Neural cell (in vitro differentiated cells): ENCODE data around the gene GFRA4. TPM values are rescaled to one million over a fixed set of nuclear protein-coding genes. Genes with fewer than 3 reads are reported as not detected.

ENCODE experiments used
- H2AFZ ChIP-seq: fragments of 200-600, 300-800 bp; sonication (generic), shearing (Covaris generic); 2 replicates; pipeline ENCODE4 v1.6.0; 2014; ENCODE audit warnings: low read depth, mild to moderate bottlenecking, antibody characterized with exemption, low read length, moderate library complexity
- H3F3A ChIP-seq: fragments of 200-600 bp; shearing (Covaris generic); 2 replicates; pipeline ENCODE4 v1.6.1; 2016; ENCODE audit warnings: mild to moderate bottlenecking, moderate library complexity, mixed read lengths, antibody characterized with exemption, low read length; ENCODE audit not compliant: insufficient read depth, poor library complexity, severe bottlenecking
- H3K27ac ChIP-seq: fragments of 200-600, 300-800 bp; sonication (generic), shearing (Covaris generic); 2 replicates; pipeline ENCODE4 v1.5.1; 2014; ENCODE audit warnings: mild to moderate bottlenecking, low read length, moderate library complexity
- H3K27me3 ChIP-seq: fragments of 300-800, 200-600 bp; sonication (generic), shearing (Covaris generic); 2 replicates; pipeline ENCODE4 v1.6.0; 2014; ENCODE audit warnings: mild to moderate bottlenecking, low read depth, low read length, moderate library complexity; ENCODE audit not compliant: insufficient read depth
- H3K36me3 ChIP-seq: fragments of 300-800, 200-600 bp; sonication (generic), shearing (Covaris generic); 2 replicates; pipeline ENCODE4 v1.5.1; 2014; ENCODE audit warnings: mild to moderate bottlenecking, antibody characterized with exemption, low read length, moderate library complexity; ENCODE audit not compliant: insufficient read depth
- H3K4me2 ChIP-seq: fragments of 300-800, 200-600 bp; sonication (generic), shearing (Covaris generic); 2 replicates; pipeline ENCODE4 v1.6.0; 2014; ENCODE audit warnings: mild to moderate bottlenecking, low read length
- H3K4me3 ChIP-seq: fragments of 300-800, 200-600 bp; sonication (generic), shearing (Covaris generic); 2 replicates; pipeline ENCODE4 v1.5.1; 2014; ENCODE audit warnings: mild to moderate bottlenecking, low read length, moderate library complexity
- H3K79me2 ChIP-seq: fragments of 200-600 bp; shearing (Covaris generic); replicated peaks from 2 replicates; pipeline ENCODE4 v1.6.0; 2014; ENCODE audit warnings: mild to moderate bottlenecking, low read length, moderate library complexity; ENCODE audit not compliant: insufficient read depth
- H3K9ac ChIP-seq: fragments of 300-800, 200-600 bp; sonication (generic), shearing (Covaris generic); 2 replicates; pipeline ENCODE4 v1.6.1; 2016; ENCODE audit warnings: mild to moderate bottlenecking, low read length, mixed read lengths
- H3K9me2 ChIP-seq: fragments of 200-600 bp; shearing (Covaris generic); 2 replicates; pipeline ENCODE4 v1.6.1; 2016; ENCODE audit warnings: mild to moderate bottlenecking, low read length, mixed read lengths; ENCODE audit not compliant: insufficient read depth
- H3K9me3 ChIP-seq: fragments of 200-600, 300-800 bp; sonication (generic), shearing (Covaris generic); 2 replicates; pipeline ENCODE4 v1.6.1; 2016; ENCODE audit warnings: mild to moderate bottlenecking, mixed run types, low read length, moderate library complexity, mixed read lengths
- H4K20me1 ChIP-seq: fragments of 200-600 bp; shearing (Covaris generic); 2 replicates; pipeline ENCODE4 v1.6.1; 2016; ENCODE audit warnings: mild to moderate bottlenecking, mixed run types; ENCODE audit not compliant: insufficient read depth
- CTCF ChIP-seq: fragments of 450-650 bp; IDR thresholded peaks from 2 replicates; pipeline ENCODE4 v1.5.1; 2014; ENCODE audit warnings: antibody characterized with exemption, mild to moderate bottlenecking, moderate library complexity; ENCODE audit not compliant: poor library complexity, severe bottlenecking
- EP300 ChIP-seq: fragments of 450-650 bp; conservative IDR thresholded peaks from 2 replicates; pipeline ENCODE4 v1.6.1; 2014; ENCODE audit warnings: antibody characterized with exemption, mild to moderate bottlenecking, moderate library complexity; ENCODE audit not compliant: poor library complexity, severe bottlenecking
- MXI1 ChIP-seq: fragments of 450-650 bp; conservative IDR thresholded peaks from 2 replicates; pipeline ENCODE4 v1.6.1; 2014; ENCODE audit warnings: antibody characterized with exemption, mild to moderate bottlenecking; ENCODE audit not compliant: poor library complexity, severe bottlenecking
- POLR2AphosphoS5 ChIP-seq: IDR thresholded peaks from 2 replicates; pipeline ENCODE4 v1.6.1; 2012
- RAD21 ChIP-seq: fragments of 450-650 bp; conservative IDR thresholded peaks from 2 replicates; pipeline ENCODE4 v1.6.1; 2014; ENCODE audit warnings: antibody characterized with exemption, mild to moderate bottlenecking, moderate library complexity
- SMC3 ChIP-seq: fragments of 450-650 bp; conservative IDR thresholded peaks from 2 replicates; pipeline ENCODE4 v1.6.1; 2014; ENCODE audit warnings: antibody characterized with exemption, mild to moderate bottlenecking, moderate library complexity; ENCODE audit not compliant: poor library complexity
- polyA plus RNA-seq: library from polyadenylated mRNA; depleted of rRNA; stranded (reverse); fragments of >200 nt; gene quantifications from 2 replicates; pipeline ENCODE4 v1.2.3, GENCODE V29; 2014
- TF ChIP-seq, protein P1 (sequence below): IDR thresholded peaks from 2 replicates; pipeline ENCODE4 v1.6.1; 2012; ENCODE audit warnings: borderline replicate concordance

Gene GFRA4
- polyA plus RNA-seq, 1 donor from 2014 or later, result not detected

GRCh38 chr20:3613821-3614440 is 49.3 kb downstream of the GFRA4 start:
- no peak overlapping the region for H3K27ac ChIP-seq
- no peak overlapping the region for H2AFZ ChIP-seq
- no peaks in the 10 kb centered on the region for H3K9me3 ChIP-seq
- H3K4me3 ChIP-seq, result no peak overlapping the region
- H3K9me2 ChIP-seq, result no peaks in the 10 kb centered on the region
- H4K20me1 ChIP-seq, result no peaks in the 10 kb centered on the region
- H3K79me2 ChIP-seq, result no peaks in the 10 kb centered on the region
- no peaks in the 10 kb centered on the region for H3K27me3 ChIP-seq
- H3K9ac ChIP-seq, result no peak overlapping the region
- H3F3A ChIP-seq, result no peaks in the 10 kb centered on the region
- TF ChIP-seq EP300, result no peak
- TF ChIP-seq CTCF, result no peak
- TF ChIP-seq, protein P1, sequence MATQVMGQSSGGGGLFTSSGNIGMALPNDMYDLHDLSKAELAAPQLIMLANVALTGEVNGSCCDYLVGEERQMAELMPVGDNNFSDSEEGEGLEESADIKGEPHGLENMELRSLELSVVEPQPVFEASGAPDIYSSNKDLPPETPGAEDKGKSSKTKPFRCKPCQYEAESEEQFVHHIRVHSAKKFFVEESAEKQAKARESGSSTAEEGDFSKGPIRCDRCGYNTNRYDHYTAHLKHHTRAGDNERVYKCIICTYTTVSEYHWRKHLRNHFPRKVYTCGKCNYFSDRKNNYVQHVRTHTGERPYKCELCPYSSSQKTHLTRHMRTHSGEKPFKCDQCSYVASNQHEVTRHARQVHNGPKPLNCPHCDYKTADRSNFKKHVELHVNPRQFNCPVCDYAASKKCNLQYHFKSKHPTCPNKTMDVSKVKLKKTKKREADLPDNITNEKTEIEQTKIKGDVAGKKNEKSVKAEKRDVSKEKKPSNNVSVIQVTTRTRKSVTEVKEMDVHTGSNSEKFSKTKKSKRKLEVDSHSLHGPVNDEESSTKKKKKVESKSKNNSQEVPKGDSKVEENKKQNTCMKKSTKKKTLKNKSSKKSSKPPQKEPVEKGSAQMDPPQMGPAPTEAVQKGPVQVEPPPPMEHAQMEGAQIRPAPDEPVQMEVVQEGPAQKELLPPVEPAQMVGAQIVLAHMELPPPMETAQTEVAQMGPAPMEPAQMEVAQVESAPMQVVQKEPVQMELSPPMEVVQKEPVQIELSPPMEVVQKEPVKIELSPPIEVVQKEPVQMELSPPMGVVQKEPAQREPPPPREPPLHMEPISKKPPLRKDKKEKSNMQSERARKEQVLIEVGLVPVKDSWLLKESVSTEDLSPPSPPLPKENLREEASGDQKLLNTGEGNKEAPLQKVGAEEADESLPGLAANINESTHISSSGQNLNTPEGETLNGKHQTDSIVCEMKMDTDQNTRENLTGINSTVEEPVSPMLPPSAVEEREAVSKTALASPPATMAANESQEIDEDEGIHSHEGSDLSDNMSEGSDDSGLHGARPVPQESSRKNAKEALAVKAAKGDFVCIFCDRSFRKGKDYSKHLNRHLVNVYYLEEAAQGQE, result no peak
- TF ChIP-seq POLR2AphosphoS5, result no peak
- no peak for TF ChIP-seq MXI1
- TF ChIP-seq RAD21, result no peak
- TF ChIP-seq SMC3, result no peak
- no peak overlapping the region for H3K4me2 ChIP-seq
- no peaks in the 10 kb centered on the region for H3K36me3 ChIP-seq

DNA sequence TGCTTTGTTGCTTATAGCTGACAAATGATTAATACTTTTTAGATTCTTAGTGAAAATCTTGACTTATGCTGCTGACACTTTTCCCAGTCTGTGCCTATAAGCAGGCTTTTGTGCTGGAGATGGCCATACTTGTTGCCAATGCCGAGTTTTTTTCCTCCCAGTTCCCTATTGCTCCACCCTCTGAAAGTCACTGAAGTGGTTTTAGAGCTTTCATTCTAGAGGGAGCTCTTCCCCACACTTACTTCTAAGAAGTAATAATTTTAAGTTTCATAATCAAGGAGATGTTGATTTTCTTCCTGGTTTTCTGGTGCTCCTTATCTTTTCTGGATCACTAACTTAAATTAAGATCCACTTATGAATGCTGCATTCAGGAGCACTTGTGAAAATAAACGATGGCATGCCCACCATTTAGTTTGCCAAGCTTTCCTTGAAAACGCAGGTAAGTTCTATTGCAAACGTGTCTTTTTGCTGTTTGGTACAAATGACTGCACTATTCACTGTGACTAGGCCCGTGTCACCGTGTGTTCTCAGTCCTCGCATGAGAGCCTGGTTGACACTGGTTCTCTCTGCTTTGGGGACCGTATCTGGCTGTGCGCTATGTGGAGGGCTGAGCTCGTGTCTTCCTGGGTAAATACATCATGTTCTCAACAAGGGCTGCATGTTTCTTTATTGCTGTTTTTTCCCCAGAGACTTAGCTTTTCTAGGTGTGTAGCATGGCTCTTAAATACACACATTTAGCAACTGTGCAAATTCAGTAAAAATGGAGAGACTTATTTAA is 50.2 kb downstream of the GFRA4 start:
- Histone ChIP-seq H3K4me3 (no peak overlapping the region), H3K9ac (no peak overlapping the region), H4K20me1 (no peaks in the 10 kb centered on the region), H2AFZ (no peak overlapping the region), H3F3A (no peaks in the 10 kb centered on the region), H3K9me3 (no peaks in the 10 kb centered on the region), H3K9me2 (no peaks in the 10 kb centered on the region), H3K36me3 (no peaks in the 10 kb centered on the region), H3K4me2 (no peak overlapping the region), H3K27me3 (no peaks in the 10 kb centered on the region), H3K79me2 (no peaks in the 10 kb centered on the region), H3K27ac (no peak overlapping the region)
- no peak for TF ChIP-seq POLR2AphosphoS5
- no peak for TF ChIP-seq SMC3
- TF ChIP-seq CTCF, result no peak
- no peak for TF ChIP-seq MXI1
- TF ChIP-seq, protein P1, result no peak
